Progenitor cell of endocrine pancreas (in vitro differentiated cells): ENCODE data around the gene STX10. TPM values are rescaled to one million over a fixed set of nuclear protein-coding genes. Genes with fewer than 3 reads are reported as not detected.
A peak's percentile ranks its signal among the peaks of the same experiment; 100 is the strongest.

ENCODE experiments used
- DNase-seq: peaks from one replicate; pipeline ENCODE4 v3.0.0; 2021; ENCODE audit warnings: low spot score; ENCODE audit not compliant: unreplicated experiment
- H3K27ac Mint-ChIP-seq: 2 replicates; pipeline ENCODE4 v1.8.0; 2021; ENCODE audit warnings: mild to moderate bottlenecking, moderate library complexity, mixed read lengths
- H3K27me3 Mint-ChIP-seq: 2 replicates; pipeline ENCODE4 v1.8.0; 2021; ENCODE audit warnings: mixed read lengths
- H3K36me3 Mint-ChIP-seq: 2 replicates; pipeline ENCODE4 v1.8.0; 2022; ENCODE audit warnings: mixed read lengths; ENCODE audit not compliant: insufficient read depth
- H3K4me1 Mint-ChIP-seq: 2 replicates; pipeline ENCODE4 v1.8.0; 2021; ENCODE audit warnings: low read depth, mixed read lengths
- H3K4me3 Mint-ChIP-seq: 2 replicates; pipeline ENCODE4 v1.8.0; 2021; ENCODE audit warnings: low read depth, mild to moderate bottlenecking, moderate library complexity, mixed read lengths
- H3K9me3 Mint-ChIP-seq: 2 replicates; pipeline ENCODE4 v1.8.0; 2021; ENCODE audit warnings: low read depth, mixed read lengths
- total RNA-seq: library from RNA; stranded (reverse); gene quantifications from 2 replicates; pipeline ENCODE4 v1.2.1, GENCODE V29; 2021
- TF ChIP-seq, protein P1 (sequence below): fragments of 200-600 bp; sonication (generic); IDR thresholded peaks from one replicate; pipeline ENCODE4 v1.5.0; 2021; ENCODE audit warnings: antibody characterized with exemption, mild to moderate bottlenecking; ENCODE audit not compliant: unreplicated experiment

The STX10 gene
- total RNA-seq, 1 donor from 2014 or later, result 49.2 TPM

DNA sequence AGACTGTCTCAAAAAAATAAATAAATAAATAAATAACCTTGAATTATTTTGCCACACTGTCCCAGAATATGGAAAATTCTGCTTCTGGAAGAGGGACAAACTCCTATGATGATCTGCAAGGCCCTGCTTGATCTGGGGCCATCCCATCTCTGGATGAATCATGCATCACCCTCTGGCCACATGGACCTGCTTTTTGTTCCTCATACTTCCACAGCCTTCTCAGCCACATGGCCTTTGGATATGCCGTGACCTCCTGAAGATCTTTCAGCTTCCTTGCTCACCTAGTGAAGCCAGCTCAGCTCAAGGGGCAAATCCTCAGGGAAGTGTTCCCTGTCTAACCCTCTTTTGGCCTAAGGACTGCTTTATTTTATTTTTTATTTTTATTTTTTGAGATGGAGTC, 10.4 kb upstream of the STX10 start:
- no peaks in the 10 kb centered on the region for H3K27me3 Mint-ChIP-seq
- no peak overlapping the region for H3K27ac Mint-ChIP-seq
- no peak for DNase-seq
- no peaks in the 10 kb centered on the region for H3K36me3 Mint-ChIP-seq
- peaks cover 32% of the 10 kb centered on the region for H3K4me1 Mint-ChIP-seq
- TF ChIP-seq, protein P1, sequence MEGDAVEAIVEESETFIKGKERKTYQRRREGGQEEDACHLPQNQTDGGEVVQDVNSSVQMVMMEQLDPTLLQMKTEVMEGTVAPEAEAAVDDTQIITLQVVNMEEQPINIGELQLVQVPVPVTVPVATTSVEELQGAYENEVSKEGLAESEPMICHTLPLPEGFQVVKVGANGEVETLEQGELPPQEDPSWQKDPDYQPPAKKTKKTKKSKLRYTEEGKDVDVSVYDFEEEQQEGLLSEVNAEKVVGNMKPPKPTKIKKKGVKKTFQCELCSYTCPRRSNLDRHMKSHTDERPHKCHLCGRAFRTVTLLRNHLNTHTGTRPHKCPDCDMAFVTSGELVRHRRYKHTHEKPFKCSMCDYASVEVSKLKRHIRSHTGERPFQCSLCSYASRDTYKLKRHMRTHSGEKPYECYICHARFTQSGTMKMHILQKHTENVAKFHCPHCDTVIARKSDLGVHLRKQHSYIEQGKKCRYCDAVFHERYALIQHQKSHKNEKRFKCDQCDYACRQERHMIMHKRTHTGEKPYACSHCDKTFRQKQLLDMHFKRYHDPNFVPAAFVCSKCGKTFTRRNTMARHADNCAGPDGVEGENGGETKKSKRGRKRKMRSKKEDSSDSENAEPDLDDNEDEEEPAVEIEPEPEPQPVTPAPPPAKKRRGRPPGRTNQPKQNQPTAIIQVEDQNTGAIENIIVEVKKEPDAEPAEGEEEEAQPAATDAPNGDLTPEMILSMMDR, result no peak
- H3K4me3 Mint-ChIP-seq, result no peak overlapping the region
- H3K9me3 Mint-ChIP-seq, result no peaks in the 10 kb centered on the region

DNA sequence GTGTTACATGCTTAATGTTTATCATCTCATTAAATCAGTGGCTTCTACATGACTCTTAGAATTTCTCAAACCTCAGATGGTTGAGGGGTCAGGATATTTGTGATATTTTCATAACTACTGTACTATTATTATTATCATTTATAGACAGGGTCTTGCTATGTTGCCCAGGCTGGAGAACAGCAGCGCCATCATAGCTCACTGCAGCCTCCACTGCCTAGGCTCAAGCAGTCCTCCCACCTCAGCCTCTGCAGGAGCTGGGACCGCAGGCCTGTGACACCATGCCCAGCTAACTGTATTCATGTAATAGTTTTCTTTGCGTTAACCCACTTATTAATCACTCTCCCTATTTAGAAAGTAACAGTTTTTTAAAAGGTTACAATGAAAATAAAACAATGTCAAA, 9.5 kb upstream of the STX10 start:
- no peaks in the 10 kb centered on the region for H3K9me3 Mint-ChIP-seq
- DNase-seq, result no peak
- no peak overlapping the region for H3K27ac Mint-ChIP-seq
- H3K27me3 Mint-ChIP-seq, result no peaks in the 10 kb centered on the region
- no peaks in the 10 kb centered on the region for H3K36me3 Mint-ChIP-seq
- peaks cover 29% of the 10 kb centered on the region for H3K4me1 Mint-ChIP-seq
- no peak overlapping the region for H3K4me3 Mint-ChIP-seq
- TF ChIP-seq, protein P1, result no peak

DNA sequence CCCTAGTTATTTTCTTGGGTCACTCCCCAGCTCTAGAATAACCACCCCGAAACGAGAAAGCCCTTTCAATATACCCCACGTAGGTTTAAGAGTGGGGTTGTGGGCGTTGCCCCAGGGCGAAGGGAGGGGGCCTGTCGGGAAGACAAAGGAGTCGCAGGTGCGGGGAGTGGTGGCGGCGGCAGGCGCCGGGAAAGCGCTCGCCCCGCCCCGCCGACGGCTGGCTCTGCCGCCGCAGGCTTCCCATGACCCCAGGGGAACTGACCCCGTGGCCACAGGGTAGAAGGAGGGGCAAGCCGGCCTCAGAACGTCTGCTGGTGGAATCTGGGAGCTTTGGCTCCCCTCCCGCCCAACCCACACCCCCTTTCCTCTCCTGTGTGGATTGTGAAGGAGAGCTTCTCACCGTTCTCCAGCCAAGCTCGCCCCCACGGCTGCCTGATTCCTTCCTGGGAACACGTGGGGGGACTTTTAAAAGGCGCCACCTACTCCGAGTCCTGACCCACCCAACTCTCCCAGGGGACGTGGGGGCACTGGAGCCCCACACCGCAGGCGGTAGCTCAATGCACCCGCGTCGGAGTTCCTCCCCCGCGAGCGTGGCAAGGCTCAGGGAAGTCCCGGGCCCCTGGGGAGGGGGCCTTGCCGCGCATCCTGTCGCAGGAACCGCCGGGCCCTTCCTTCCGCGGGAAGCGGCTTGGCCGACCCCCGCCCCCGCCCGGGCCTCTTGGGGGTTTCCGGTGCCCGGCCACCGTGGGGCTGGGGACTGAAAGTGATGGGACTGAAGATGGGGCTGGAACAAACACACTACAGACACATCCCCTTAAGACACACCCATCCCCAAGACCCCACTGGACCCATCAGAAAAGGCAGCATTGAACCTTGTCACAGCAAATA, 5.5 kb upstream of the STX10 start:
- Mint-ChIP-seq H3K9me3 (no peaks in the 10 kb centered on the region), H3K27ac (peak overlapping the region; percentile 100), H3K4me1 (peaks cover 17% of the 10 kb centered on the region), H3K36me3 (peaks cover 10% of the 10 kb centered on the region), H3K27me3 (no peaks in the 10 kb centered on the region), H3K4me3 (peak overlapping the region; percentile 96)
- TF ChIP-seq, protein P1, result no peak
- DNase-seq, result peak; percentile 72

DNA sequence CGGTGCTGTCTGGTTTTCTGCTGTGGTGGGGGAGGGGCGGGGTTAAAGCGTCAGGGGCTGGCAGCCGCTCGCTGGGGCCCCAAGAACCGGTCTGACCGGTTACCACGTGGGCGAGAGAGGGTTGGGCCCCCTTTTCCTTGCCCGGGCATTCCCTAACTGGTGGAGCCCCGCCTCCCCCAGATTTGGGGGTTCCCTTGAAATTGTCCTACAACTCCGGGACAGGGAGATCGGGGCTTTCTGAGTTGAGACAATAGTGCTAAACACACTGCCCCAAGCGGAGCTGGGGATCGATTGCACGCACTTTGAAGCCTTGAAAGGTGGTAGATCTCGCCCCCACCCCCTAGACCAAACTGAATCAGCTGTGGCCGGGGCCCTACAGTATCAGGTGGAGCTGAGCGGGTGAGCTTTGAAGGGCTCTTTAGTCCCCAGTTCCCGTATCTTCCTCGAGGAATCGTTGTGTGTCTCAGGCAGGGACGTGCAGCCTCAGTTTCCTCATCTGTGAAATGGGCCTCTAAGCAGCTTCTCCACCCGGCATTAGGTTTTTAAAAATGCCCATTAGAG, 4.8 kb upstream of the STX10 start:
- Mint-ChIP-seq H3K4me1 (peaks cover 16% of the 10 kb centered on the region), H3K9me3 (no peaks in the 10 kb centered on the region), H3K27ac (peak overlapping the region; percentile 100), H3K27me3 (no peaks in the 10 kb centered on the region), H3K4me3 (peak overlapping the region; percentile 96), H3K36me3 (peaks cover 10% of the 10 kb centered on the region)
- DNase-seq, result peak; percentile 93
- TF ChIP-seq, protein P1, result peak; percentile 30

DNA sequence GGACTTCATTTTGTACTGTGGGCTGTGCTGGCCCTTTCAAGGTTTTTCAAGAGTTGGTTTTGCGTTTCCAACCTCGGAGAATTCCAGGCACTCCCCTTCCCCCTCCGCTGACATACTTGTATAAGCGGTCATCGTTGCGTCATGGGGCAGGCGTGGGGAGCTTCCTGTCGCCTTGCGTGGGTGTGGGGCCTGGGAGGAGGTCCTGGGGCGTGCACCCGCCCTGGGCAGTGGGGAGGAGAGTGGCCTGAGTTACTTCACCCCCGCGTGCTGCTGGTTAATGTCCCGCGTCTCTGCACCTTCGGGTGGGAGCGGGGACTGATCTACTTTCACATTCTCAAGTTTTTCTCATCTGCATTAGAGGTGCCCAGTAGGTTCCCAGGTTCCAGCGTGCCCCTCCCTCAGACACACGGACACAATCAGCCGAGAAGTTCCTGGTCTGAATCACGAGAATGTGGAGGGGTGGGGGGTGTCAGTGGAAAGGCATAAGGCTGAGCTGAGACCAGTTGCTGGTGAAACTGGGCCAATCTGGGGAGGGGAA, 4.1 kb upstream of the STX10 start:
- peaks cover 17% of the 10 kb centered on the region for H3K4me1 Mint-ChIP-seq
- H3K9me3 Mint-ChIP-seq, result no peaks in the 10 kb centered on the region
- H3K4me3 Mint-ChIP-seq, result peak overlapping the region; percentile 96
- H3K27ac Mint-ChIP-seq, result peak overlapping the region; percentile 100
- peak; percentile 40 for DNase-seq
- TF ChIP-seq, protein P1, result no peak
- H3K36me3 Mint-ChIP-seq, result peaks cover 10% of the 10 kb centered on the region
- H3K27me3 Mint-ChIP-seq, result no peaks in the 10 kb centered on the region
